Measurements from ENCODE around the gene PLCB3. TPM values are rescaled to one million over a fixed set of nuclear protein-coding genes. Genes with fewer than 3 reads are reported as not detected.

The PLCB3 gene
- total and polyA plus RNA-seq, 12 donors: 5.0 to 89.5 (median 41.2) TPM

DNA sequence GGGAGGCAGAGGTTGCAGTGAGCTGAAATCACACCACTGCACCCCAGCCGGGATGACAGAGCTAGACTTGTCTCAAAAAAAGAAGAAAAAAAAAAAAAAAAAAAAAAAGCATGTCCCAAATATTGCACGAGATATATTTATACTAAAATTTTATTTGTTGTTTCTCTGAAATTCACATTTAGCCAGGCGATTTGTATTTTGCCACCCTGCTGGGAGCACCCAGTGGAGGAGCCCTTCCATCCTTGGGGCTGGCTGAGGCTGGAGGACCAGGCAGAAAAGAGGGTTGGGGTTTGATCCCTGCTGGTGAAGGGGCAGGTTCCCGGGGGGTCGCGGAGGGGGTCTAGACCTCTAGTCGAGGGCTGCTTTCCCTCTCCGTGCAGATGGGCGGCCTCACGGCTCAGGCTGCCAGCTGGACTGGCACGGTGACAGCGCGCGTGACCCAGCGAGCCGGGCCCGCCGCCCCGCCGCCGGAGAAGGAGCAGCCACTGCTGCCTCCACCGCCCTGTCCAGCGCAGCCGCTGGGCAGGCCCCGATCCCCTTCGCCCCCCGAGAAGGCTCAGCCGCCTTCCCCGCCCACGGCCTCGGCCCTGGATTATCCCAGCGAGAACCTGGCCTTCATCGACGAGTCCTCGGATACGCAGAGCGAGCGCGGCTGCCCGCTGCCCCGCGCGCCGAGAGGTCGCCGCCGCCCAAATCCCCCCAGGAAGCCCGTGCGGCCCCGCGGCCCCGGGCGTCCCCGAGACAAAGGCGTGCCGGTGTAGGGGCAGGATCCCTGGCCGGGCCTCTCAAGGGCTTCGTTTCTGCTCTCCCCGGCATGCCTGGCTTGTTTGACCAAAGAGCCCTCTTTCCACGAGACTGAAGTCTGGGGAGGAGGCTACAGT, 47.9 kb downstream of the PLCB3 start:
- Histone ChIP-seq H3K36me3 (replicated peaks in 1 of 2) (no peaks in the 10 kb centered on the region), H3K27ac (no peak overlapping the region), H3K4me3 (peak overlapping the region in 2 of 4 donors; percentile 30 to 43), H3K27me3 (peaks cover 36% of the 10 kb centered on the region), H3K9me3 (replicated peaks in 1 of 3) (no peaks in the 10 kb centered on the region), H3K4me1 (replicated peaks in 1 of 2) (peaks cover 23 to 30% of the 10 kb centered on the region in 2 donors)
- 3 to 44% (median 11%) methylated on average over 3 to 60 of the region's 60 CpGs for WGBS, 4 donors
- TF ChIP-seq POLR2A (IDR thresholded peaks at IDR 0.05): peak in 1 of 2 donors; percentile 8
- TF ChIP-seq, protein P1, sequence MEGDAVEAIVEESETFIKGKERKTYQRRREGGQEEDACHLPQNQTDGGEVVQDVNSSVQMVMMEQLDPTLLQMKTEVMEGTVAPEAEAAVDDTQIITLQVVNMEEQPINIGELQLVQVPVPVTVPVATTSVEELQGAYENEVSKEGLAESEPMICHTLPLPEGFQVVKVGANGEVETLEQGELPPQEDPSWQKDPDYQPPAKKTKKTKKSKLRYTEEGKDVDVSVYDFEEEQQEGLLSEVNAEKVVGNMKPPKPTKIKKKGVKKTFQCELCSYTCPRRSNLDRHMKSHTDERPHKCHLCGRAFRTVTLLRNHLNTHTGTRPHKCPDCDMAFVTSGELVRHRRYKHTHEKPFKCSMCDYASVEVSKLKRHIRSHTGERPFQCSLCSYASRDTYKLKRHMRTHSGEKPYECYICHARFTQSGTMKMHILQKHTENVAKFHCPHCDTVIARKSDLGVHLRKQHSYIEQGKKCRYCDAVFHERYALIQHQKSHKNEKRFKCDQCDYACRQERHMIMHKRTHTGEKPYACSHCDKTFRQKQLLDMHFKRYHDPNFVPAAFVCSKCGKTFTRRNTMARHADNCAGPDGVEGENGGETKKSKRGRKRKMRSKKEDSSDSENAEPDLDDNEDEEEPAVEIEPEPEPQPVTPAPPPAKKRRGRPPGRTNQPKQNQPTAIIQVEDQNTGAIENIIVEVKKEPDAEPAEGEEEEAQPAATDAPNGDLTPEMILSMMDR (IDR thresholded peaks at IDR 0.05): no peak
- peak in 6 of 7 donors; percentile 62 to 75 (median 74) for DNase-seq
- intact Hi-C loops (cut with DNase I): loop anchor here in 1 of 2 donors (5.0 to 10.0 kb wide), 2 partner anchors 92 to 294 kb away; partner anchors contain the start of gene FERMT3

- no peak within 1 kb of the TSS for H3K27ac ChIP-seq
- peak within 1 kb of the TSS in 2 of 4 donors; percentile 30 to 43 for H3K4me3 ChIP-seq
- intact Hi-C loops (cut with DNase I): loop anchor here (2.0 to 10.0 kb wide), 3 partner anchors 93 to 295 kb away; partner anchors contain the start of gene FERMT3 (in 1 of the 2)
- no peaks in the 10 kb centered on the region for H3K9me3 ChIP-seq (replicated peaks in 1 of 3)
- peak in 1 of 7 donors; percentile 54 for DNase-seq
- H3K36me3 ChIP-seq (replicated peaks in 1 of 2): no peaks in the 10 kb centered on the region
- peaks cover 36% of the 10 kb centered on the region for H3K27me3 ChIP-seq
- TF ChIP-seq POLR2A (IDR thresholded peaks at IDR 0.05): no peak
- TF ChIP-seq, protein P1 (IDR thresholded peaks at IDR 0.05): no peak
- H3K4me1 ChIP-seq (replicated peaks in 1 of 2): peaks cover 24 to 35% of the 10 kb centered on the region in 2 donors
- 11 to 14% (median 12%) methylated on average over 26 to 54 of the region's 54 CpGs for WGBS, 4 donors
Observed at GRCh38 chr11:64299847-64300648, 48.7 kb downstream of the PLCB3 start, which contains the start of gene CATSPERZ. Gene CATSPERZ (plus strand): TSS chr11:64300358. CDS start chr11:64300411, 53 bp downstream.

GRCh38 chr11:64303109-64304031, 52.0 kb downstream of the PLCB3 start:
- intact Hi-C loops (cut with DNase I): no loop called here
- Histone ChIP-seq H3K36me3 (replicated peaks in 1 of 2) (no peaks in the 10 kb centered on the region), H3K27ac (peak overlapping the region in 3 of 5 donors; percentile 90 to 95 (median 92)), H3K4me1 (replicated peaks in 1 of 2) (peaks cover 28 to 47% of the 10 kb centered on the region in 2 donors), H3K4me3 (no peak overlapping the region), H3K27me3 (peaks cover 18% of the 10 kb centered on the region), H3K9me3 (replicated peaks in 1 of 3) (no peaks in the 10 kb centered on the region)
- TF ChIP-seq, protein P1 (IDR thresholded peaks at IDR 0.05): no peak
- TF ChIP-seq POLR2A (IDR thresholded peaks at IDR 0.05): no peak
- DNase-seq: peak in 1 of 7 donors; percentile 56
- 65 to 76% (median 73%) methylated on average over 10 to 13 of the region's 13 CpGs for WGBS, 4 donors
